SK-N-SH (cell line): ENCODE data around the gene PTPRK.

Source experiments
- ELF1 ChIP-seq: IDR thresholded peaks from 2 replicates; pipeline ENCODE4 v1.4.0; 2012
- MXI1 ChIP-seq: IDR thresholded peaks from 2 replicates; pipeline ENCODE4 v1.6.1; 2012; ENCODE audit warnings: mild to moderate bottlenecking, low read depth, low read length, improper control_type of control experiment
- POLR2AphosphoS5 ChIP-seq: IDR thresholded peaks from 2 replicates; pipeline ENCODE4 v1.6.1; 2012; ENCODE audit warnings: low read depth, low read length
- RAD21 ChIP-seq: IDR thresholded peaks from 2 replicates; pipeline ENCODE4 v1.6.1; 2012; ENCODE audit warnings: mild to moderate bottlenecking, low read length
- TF ChIP-seq, protein P1 (sequence below): fragments of 200-600 bp; sonication (generic); IDR thresholded peaks from 2 replicates; pipeline ENCODE4 v1.6.1; 2017; ENCODE audit warnings: antibody characterized with exemption, mild to moderate bottlenecking, moderate library complexity
- TF ChIP-seq, protein P2 (sequence below): fragments of 150-350 bp; IDR thresholded peaks from 2 replicates; pipeline ENCODE4 v1.6.1; 2017; ENCODE audit warnings: antibody characterized with exemption, low read length, low read depth, borderline replicate concordance

DNA sequence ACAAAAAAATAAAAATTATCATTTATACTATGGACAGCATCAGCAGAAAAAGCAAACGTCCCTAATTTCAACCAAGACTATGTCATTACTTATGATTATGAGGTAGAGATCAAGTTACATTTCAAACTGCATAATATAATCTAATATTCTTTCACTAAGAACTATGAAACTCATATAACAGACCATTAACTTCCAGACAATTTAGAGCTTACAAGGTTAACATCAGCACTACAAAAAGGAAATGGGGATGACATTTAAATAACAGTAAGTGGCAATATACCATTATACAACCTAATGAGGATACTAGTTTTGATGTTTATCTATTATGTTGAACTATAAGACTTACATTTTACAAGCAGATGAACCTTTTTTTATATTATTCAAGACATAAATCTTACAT, 358.6 kb downstream of the PTPRK start:
- 0 out of 2 replicates have a peak, but pooled peaks have one; percentile 32 for TF ChIP-seq POLR2AphosphoS5
- TF ChIP-seq, protein P1, sequence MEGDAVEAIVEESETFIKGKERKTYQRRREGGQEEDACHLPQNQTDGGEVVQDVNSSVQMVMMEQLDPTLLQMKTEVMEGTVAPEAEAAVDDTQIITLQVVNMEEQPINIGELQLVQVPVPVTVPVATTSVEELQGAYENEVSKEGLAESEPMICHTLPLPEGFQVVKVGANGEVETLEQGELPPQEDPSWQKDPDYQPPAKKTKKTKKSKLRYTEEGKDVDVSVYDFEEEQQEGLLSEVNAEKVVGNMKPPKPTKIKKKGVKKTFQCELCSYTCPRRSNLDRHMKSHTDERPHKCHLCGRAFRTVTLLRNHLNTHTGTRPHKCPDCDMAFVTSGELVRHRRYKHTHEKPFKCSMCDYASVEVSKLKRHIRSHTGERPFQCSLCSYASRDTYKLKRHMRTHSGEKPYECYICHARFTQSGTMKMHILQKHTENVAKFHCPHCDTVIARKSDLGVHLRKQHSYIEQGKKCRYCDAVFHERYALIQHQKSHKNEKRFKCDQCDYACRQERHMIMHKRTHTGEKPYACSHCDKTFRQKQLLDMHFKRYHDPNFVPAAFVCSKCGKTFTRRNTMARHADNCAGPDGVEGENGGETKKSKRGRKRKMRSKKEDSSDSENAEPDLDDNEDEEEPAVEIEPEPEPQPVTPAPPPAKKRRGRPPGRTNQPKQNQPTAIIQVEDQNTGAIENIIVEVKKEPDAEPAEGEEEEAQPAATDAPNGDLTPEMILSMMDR, result no peak
- TF ChIP-seq, protein P2, sequence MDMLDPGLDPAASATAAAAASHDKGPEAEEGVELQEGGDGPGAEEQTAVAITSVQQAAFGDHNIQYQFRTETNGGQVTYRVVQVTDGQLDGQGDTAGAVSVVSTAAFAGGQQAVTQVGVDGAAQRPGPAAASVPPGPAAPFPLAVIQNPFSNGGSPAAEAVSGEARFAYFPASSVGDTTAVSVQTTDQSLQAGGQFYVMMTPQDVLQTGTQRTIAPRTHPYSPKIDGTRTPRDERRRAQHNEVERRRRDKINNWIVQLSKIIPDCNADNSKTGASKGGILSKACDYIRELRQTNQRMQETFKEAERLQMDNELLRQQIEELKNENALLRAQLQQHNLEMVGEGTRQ, result no peak
- no peak for TF ChIP-seq MXI1
- no peak for TF ChIP-seq ELF1
- TF ChIP-seq RAD21, result no peak
